NCI-H2107 (cell line): ENCODE results near the gene C11orf71.

Experiments used
- DNase-seq: peaks from one replicate; lab custom pipeline; 2025; lab: John Stamatoyannopoulos, UW

Gene C11orf71

DNA sequence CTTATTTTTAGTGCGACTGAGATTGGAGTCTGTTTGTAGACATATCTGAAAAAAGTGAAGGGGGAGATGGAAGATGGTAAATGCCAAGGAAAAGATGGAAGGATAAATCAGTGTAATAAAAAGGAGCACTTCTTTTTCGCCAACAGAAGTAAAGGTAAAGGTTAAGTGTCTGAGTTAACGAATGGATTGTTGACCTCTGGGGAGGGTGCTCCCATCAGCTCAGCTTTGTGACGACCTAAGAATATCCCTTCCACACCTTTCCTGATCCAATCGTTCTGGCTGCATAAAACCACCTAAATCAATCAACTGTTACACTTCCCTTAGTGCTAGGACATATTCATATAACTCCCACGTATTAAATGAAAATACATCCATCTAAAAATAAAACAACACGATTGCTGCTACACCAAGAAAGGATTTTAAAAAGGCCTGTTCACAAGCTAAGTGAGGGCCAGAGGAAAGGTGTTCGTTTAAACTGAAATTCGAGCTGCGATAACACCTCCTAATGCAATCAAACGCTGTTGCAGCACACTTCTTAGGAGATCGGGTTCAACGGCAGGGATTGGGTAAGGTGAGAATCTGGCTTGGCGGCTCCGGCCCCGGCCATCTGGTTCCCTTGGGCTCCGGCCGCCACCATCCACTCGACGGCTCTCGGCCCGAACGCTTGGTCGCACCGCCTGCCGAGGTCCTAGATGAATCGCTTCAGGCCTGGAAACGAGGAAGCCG lies 658 bp downstream of the C11orf71 start:
- DNase-seq: peak; percentile 66

GRCh38 chr11:114398303-114398920 lies 1.9 kb downstream of the C11orf71 start:
- DNase-seq: no peak

DNA sequence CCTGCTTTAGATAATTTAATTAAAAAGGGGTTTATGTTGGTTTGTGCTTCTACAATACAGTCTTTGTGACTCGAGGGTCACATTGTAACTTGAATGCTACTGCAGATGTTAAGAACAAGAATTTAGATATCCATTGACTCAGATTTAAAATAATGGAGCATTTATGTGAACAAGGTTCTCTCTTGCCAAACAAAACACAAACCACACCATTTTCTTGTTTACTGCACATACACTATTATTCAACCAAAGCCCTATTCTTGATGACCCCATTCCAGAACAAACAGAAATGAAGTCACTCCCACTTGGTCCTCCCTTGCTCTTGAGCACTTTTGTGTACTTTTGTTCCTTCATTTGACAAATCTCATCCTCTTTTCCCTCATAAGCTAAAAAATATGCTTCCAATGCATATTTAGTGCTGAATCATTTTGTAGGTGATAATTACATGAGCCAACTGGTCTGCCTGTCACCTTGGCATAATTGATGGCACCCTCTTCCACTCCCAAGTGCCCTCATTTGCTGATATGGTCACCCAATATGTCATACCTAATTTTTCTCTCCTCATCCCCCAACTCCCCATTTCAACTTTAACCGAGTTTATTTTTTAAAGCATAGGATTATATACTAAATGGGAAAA lies 2.8 kb downstream of the C11orf71 start:
- no peak for DNase-seq

- no peak for DNase-seq
Measured at GRCh38 chr11:114396916-114397315, 3.4 kb downstream of the C11orf71 start.

GRCh38 chr11:114395736-114396135 lies 4.6 kb downstream of the C11orf71 start:
- no peak for DNase-seq

DNA sequence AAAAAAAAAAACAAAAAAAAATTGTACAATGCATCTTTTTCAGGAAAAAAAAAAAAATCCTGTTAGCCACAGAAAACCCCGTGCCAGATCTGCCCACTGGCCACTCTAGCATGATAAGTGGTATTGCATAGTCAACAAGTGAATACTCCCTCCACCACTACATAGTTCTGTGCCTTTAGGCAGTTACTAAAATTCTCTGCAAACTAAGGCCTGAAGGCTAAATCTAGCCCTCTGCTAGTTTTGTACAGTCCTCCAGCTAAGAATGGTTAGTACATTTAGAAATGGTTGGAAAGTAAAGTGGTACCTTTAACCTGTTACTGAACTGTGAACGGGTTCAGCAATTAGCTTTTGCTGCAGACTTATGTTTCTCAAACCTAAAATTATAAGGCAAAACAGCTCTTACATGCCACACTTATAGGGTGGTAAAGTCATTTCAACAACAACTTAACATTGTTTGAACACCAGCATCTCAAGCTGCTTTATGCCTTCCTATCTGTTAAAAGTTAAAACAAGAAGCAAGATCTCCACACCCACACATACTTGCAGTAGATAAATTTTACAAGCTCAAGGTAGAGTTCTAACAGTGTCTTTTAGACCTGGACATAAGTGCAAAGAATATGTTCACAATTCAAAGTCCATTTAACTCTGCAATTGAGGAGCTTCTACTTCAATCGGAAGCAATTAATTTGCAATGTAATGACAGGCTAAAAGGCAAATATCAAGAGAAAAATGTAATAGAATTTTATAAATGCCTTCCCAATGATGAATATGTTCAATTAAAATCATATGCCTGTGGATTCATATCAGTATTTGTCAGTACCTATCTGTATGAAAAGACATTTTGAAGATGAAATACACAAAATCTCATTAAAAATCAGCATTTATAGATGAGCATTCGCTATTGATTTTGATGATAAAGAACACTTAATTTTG lies 7.3 kb downstream of the C11orf71 start:
- DNase-seq: no peak

DNA sequence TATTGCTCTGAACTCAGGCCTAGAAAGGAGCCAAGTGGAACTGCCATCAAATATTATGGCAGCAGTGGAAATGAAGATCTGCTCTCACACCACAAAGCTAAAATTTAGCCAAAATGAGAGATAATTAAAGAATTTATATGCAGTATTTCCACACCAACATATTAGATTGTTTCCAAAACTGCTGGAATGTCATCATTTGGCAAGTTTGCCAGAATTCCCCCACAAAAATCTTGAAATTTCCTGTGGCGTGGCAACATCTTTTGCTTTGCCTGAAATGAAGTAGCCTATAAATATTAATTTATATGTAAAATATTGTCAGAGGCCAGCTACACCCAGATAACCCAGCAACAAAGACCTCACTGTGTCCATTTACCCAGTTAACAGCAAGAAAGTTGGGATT lies 13.8 kb downstream of the C11orf71 start:
- no peak for DNase-seq

DNA sequence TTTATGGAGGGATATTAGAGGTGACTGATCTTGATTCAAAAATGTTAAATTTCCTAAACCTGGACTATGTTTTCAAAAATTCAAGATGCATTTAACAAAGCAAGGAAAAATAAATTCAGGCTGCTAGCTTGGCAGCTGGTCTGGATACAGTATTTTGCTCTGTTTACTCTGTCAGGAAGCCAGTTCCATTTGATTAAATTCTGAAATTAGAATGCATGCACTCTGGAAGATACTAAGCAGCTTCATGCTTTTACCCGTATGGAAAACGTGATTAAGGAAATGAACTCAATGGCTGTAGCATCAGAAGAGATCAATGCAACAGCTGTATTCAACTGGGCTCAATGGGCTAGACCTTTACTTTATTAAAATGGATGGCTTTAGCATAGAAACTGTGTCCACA lies 14.2 kb downstream of the C11orf71 start:
- no peak for DNase-seq

GRCh38 chr11:114384487-114384886 lies 15.8 kb downstream of the C11orf71 start:
- DNase-seq: no peak

- DNase-seq: no peak
Measured at GRCh38 chr11:114382509-114382908, 17.8 kb downstream of the C11orf71 start.

GRCh38 chr11:114379394-114380069 lies 20.8 kb downstream of the C11orf71 start:
- no peak for DNase-seq

DNA sequence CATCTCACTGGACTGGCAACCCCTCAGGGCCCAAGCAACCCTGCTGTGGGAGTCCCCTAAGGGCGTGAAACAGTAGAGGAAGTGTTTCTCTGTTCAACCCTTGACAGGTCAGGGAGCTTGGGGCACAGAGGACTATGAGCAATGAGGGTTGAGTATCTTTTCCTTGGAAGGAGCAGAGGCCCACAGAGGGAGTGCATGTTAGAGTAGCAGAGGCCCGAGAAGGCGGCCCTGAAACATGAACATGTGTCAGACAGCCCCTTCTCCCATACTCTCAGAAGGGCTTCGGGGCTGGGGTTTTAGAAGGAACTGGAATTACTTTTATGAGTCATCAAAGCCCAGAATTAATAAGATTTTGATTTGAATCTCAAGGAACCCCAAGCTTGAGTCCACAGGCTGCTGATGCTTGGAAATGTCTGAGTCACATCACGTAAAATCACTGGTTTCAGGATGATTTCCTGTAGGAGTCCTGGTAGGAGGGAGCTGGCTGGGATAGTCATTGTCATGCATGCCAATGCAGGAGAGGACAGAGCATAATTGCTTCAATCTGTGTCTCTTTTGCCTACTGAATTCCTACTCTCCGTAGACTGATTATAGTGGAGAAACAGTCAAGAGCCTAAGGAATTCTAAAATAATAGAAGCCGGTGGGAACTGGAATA lies 22.6 kb downstream of the C11orf71 start:
- DNase-seq: no peak

GRCh38 chr11:114375052-114375451 lies 25.3 kb downstream of the C11orf71 start:
- DNase-seq: no peak

DNA sequence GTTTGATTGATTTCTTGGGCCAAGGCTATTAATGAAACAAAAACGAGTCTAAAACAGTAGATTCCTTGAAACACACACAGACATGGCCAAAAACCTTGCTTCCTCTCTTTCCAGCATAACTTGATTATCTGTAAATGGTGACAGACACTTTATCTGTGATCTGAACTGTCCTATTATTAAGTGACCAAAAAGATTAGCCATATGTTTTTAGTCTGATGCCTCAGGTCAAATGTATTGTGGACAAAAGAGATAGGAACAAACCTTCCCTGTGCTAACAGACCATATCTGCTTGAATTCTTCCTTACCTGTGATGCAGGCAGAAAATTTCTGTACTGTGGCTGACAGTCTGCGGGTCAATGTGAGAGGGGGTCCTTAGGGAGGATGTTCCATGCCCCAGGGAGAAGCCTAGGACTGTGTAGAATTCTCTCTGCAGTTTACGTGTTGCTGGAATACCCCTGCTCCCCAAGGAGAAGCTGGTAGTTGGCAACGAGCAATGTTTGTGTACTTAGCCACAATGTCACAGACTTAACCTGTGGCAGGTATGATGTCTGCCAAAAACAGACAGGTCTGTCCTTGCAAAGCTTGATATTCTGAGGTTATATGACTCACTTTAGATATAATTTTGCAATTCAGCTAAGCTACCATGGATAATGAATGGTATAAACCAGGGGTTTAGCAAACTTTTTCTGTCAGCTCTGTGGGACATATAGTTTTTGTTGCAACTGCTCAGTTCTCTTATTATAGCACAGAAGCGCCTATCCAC lies 31.2 kb downstream of the C11orf71 start:
- DNase-seq: no peak

DNA sequence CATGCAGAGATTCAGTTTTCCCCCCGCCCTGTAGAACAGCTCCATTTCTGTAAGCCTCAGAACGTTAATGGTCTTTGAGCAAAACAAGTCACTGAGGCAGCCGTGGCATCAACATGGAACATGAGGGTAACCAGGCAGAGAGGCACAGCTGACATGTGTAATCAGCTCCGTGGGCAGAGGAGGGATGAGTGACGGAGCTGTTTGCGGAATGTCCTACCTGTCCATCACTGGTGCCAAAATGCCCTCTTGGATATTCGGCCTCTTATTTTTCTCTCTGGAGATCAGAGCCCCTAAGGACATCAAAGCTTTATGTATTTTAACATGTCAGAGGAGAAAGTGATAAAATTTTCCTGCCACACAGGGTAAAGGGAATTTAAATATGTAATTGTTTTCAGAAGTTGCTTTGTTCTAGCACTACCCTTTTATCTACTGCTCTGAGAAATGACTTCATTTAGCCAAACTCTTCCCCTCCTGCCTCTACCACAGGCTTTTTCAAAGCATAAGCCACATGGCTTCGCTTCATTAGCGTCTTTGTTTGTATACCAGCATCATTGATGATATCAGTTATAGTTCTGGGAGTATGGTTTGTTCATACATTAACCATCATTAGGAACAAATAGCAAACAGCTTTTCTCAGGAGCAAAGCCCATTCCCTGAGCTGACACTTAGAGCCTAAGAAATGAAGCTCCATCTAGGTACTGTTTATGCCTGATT lies 32.9 kb downstream of the C11orf71 start:
- DNase-seq: no peak

DNA sequence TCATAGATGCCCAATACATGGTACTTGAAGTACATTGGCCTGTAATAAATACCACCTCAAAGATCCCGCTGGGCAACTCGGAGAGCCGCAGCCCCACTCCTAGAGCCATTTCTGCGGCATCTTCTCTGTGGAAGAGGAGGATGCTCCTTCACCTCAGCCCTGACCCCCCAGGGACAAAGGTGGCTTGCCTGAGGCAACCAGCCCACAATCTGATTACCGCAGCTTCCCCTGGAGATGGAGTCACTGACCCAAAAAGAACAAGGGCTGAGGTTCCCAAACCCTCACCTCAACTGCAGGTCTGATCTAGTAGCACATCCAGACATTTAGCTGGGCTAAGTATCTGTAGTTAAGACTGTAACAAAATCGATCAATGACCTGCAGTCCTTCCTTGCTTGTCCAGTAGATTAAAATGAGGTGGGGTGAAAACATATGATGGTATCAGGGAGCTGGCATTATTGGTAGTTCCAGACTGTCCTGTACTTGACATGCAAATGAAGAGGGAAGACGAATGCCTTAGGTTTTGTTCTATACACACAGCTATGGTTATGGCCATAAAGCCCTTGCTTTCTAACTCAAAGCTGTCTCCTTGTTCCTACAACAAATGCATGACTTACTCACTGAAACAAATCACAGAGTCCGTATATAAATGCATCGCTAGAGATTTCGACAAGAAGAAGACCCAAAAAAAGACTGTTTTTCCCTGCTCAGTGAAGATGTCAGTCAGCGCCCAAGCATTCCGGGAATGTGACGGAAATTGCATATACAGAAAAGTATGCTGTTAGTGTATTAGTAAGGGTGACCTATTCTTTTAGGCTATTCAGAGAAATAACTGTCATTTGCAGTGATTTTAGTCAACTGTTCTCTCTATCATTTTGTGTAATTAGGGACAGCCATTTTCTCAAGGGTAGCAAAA lies 33.7 kb downstream of the C11orf71 start:
- no peak for DNase-seq

DNA sequence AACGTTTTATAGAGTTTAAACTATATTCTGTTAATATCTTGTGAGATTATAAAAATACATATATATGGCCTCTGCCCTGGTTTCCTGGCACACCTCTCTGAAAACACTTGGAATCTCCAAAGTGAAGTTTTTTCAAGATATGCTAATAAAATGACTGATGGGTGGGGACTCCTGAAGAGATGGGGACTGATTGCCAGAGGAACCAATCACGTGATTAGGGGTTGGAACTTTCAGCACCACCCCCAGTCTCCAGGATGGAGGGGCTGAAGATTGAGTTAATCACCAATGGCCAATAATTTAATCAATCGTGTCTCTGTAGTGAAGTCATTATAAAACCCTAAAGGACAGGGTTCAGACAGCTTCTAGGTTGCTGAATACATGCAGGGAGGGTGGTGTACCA lies 37.4 kb downstream of the C11orf71 start:
- DNase-seq: no peak

DNA sequence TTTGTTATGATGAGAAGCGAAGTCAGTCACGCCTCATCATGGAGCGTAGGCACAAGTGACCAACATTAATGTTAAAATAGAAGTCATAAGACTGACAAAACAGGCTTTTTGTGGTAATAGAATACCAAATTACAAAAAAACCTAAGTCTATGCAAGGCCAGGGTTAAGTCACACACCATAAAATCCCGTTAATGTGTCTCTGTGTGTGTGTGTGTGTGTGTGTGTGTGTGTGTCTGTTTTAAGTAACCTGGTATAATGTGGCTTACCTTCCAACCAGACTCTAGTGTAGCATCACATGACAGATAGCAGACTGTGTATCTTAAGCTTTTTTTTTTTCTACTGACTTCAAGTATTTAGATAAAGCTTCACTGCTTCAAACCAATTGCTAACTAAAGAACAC lies 38.0 kb downstream of the C11orf71 start:
- no peak for DNase-seq

DNA sequence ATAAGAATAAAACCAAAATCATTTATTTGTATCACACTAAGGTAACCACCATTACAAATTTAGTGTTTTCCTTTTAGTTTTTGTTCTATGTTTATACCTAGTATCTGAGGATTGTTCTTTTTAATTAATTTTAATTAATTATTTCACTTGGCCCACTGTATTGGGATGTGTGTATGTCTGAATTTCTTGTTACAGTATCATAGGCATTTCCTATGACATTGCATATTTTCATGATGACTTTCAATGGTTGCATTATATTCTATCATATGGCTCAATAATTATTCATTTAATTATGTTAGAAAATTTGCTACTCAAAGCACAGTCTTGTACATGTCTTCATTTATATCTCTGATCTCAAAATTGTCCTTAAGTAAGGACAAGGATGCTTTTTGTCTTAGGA lies 41.0 kb downstream of the C11orf71 start:
- no peak for DNase-seq
